ENCODE results near the gene SLK. TPM values are rescaled to one million over a fixed set of nuclear protein-coding genes. Genes with fewer than 3 reads are reported as not detected.

The SLK gene
- total RNA-seq, 1 donor from 2014 or later = 70.4 TPM

- peak in 1 of 2 donors; percentile 80 for DNase-seq (ENCODE audit: low read depth in 2 of 2)
These were observed 82.7 kb downstream of the SLK start for GRCh38 chr10:104049504-104050250.

GRCh38 chr10:104052431-104052830 is 85.5 kb downstream of the SLK start:
- no peak for DNase-seq (ENCODE audit: low read depth in 2 of 2)

GRCh38 chr10:104053201-104053600 is 86.3 kb downstream of the SLK start:
- no peak for DNase-seq (ENCODE audit: low read depth in 2 of 2)

- DNase-seq (ENCODE audit: low read depth in 2 of 2) = peak in 1 of 2 donors; percentile 52
These were observed 87.5 kb downstream of the SLK start for GRCh38 chr10:104054430-104054829.

- no peak for DNase-seq (ENCODE audit: low read depth in 2 of 2)
These were observed 89.8 kb downstream of the SLK start for GRCh38 chr10:104056619-104057273.

- no peak for DNase-seq (ENCODE audit: low read depth in 2 of 2)
These were observed 90.8 kb downstream of the SLK start for GRCh38 chr10:104057717-104058116.

GRCh38 chr10:104059364-104059763 is 92.4 kb downstream of the SLK start:
- DNase-seq (ENCODE audit: low read depth in 2 of 2) = no peak

GRCh38 chr10:104061196-104061595 is 94.3 kb downstream of the SLK start:
- no peak for DNase-seq (ENCODE audit: low read depth in 2 of 2)

- no peak for DNase-seq (ENCODE audit: low read depth in 2 of 2)
These were observed 98.8 kb downstream of the SLK start for GRCh38 chr10:104065748-104066147.

GRCh38 chr10:104066945-104067344 is 100.0 kb downstream of the SLK start:
- no peak for DNase-seq (ENCODE audit: low read depth in 2 of 2)

- DNase-seq (ENCODE audit: low read depth in 2 of 2) = no peak
These were observed 100.6 kb downstream of the SLK start for GRCh38 chr10:104067525-104067924.

- DNase-seq (ENCODE audit: low read depth in 2 of 2) = no peak
These were observed 102.7 kb downstream of the SLK start for GRCh38 chr10:104069613-104070012.

- DNase-seq (ENCODE audit: low read depth in 2 of 2) = no peak
These were observed 105.8 kb downstream of the SLK start for GRCh38 chr10:104072786-104073185.

- DNase-seq (ENCODE audit: low read depth in 2 of 2) = no peak
These were observed 107.6 kb downstream of the SLK start for GRCh38 chr10:104074505-104074904.

GRCh38 chr10:104076743-104077160 is 109.8 kb downstream of the SLK start:
- peak; percentile 95 to 98 for DNase-seq (ENCODE audit: low read depth in 2 of 2)

GRCh38 chr10:104077247-104077646 is 110.3 kb downstream of the SLK start:
- peak; percentile 39 to 51 for DNase-seq (ENCODE audit: low read depth in 2 of 2)

GRCh38 chr10:104077663-104078151 is 110.8 kb downstream of the SLK start:
- no peak for DNase-seq (ENCODE audit: low read depth in 2 of 2)

Other genes starting within 250 kb of the SLK start
- gene SH3PXD2A, start 111.6 kb upstream of the SLK start, total RNA-seq = 0.99 and 2.0 TPM in 2 replicates
- gene STN1, start 49.0 kb upstream of the SLK start, total RNA-seq = 24.2 and 31.0 TPM in 2 replicates
- gene COL17A1, start 118.7 kb downstream of the SLK start, total RNA-seq = under 0.01 and 0.44 TPM in 2 replicates
- 3.4 and 4.1 TPM in 2 replicates for gene SFR1, start 155.0 kb downstream of the SLK start, total RNA-seq

All from lung microvascular endothelial cell (primary cell).